Measurements from ENCODE around the gene MYO16.

MYO16 gene

DNA sequence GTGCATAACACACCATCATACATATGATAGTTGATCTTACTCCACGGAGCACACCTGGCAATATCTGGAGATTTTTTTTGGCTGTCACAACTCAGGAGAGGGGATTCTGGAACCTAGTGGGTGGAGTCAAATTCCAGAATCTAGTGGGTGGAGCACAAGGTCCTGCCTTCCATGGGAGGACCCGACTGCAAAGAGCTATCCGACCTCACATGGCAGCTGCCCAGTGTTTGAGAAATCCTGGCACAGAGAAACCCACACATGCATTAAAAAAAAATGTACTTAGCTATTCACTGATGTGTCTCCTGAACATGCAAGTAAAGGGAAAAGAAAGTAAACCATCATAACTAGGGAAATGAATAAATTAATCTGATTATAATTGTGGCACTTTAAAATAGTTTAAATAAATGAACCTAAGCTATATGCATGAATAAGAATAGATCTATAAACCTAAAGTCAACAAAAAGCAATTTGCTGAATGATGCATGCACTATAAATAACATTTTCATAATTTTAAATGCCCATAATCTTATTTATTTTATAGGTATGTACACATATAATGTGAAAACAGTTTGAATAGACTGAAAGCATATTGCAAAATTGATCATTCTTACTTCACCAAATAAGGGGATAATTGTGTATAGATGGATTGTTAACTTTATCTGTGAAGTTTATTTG is 300.3 kb downstream of the MYO16 start:
- no peak for DNase-seq (ENCODE audit: low read depth, low spot score)

DNA sequence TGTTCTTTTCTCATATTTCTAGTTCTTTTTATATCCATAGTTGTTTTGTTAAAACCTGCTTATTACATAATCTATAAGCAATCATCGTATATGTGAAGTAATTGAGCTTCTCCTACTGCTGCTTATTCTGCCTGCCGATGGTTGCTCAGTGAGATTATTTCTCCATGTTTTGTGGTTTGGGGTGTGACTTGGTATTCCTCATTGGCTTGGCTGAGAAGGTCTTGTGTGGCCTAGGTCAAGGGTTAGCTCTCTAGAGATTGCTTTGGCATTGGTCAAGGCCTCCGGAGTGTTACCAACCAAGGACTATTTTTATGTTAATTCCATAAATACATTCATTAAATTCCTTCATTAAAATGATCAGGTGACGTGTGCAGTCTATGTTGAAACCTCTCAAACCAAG is 302.8 kb downstream of the MYO16 start:
- no peak for DNase-seq (ENCODE audit: low read depth, low spot score)

DNA sequence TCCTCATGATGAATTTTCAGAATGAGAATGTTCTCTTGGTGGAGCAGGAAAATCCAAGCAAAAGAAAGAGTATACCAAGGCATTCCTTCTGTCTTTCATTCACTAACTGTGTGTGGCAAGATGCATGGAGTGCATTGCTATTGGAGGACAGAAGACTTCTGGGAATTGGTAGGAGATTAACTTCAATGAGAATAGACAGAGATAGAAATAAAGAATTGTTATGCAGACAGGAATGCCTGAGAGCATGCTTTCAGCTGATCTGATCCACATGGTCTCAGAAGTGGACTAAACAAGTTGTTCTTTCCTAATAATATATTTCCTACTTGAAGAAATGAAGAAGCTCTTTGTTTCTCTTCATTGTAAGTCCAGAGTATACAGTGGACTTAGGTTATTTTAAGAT is 303.6 kb downstream of the MYO16 start:
- no peak for DNase-seq (ENCODE audit: low read depth, low spot score)

DNA sequence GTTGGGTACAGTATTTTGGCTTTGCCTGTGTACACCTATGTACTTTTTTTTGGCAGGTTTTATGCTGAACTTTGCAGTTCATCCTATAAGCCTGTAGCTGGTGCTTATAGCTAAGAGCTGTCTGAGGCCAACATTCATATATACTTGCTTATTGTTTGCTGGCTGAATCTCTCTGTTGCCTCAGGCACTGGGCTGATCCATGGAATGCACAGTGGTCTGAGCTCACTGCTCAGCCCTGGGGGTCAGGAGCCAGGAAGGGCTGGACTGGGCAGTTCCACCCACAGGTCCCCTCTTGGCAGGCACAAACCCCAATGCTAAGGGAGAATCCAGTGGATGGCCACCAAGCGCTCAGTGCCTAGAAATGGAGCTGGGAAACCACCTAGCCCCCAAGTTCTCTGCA is 308.7 kb downstream of the MYO16 start:
- no peak for DNase-seq (ENCODE audit: low read depth, low spot score)

DNA sequence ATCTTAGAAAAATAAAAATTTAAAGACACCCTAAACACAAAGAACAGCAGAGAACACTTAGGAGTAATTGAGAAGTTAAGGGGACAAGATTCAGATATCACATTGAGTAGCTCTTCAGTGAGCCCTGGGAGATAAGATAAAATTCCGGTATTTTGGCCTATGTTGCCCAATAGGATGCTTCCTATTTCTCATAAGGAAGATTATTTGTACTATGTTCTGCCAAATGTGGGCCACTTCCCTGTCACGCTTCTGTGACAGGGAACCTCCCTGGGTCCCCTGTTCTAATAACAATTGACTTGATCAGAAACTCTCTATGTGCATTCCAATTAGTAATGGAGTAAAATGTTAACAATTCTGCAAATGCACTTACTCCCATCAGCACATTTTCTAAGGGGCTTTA is 310.7 kb downstream of the MYO16 start:
- DNase-seq (ENCODE audit: low read depth, low spot score): no peak

DNA sequence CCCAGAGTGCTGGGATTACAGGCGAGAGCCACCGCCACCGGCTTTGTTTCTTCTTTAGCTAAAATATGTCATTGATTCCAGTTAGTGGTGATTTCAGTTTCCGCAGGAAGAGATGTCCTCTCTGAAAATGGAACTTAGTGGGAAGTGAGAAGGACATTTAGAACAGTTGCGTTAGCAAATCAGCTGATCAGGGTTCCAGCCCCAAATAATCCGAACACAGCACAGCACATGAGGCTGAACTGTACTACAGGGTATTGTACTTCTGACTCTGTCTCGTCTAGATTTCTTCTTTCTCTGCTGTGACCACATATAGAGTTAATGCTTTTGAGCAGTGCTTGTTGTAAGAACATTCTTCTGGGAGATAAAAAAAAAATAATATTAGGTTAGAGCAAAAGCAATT is 314.4 kb downstream of the MYO16 start:
- DNase-seq (ENCODE audit: low read depth, low spot score): no peak

DNA sequence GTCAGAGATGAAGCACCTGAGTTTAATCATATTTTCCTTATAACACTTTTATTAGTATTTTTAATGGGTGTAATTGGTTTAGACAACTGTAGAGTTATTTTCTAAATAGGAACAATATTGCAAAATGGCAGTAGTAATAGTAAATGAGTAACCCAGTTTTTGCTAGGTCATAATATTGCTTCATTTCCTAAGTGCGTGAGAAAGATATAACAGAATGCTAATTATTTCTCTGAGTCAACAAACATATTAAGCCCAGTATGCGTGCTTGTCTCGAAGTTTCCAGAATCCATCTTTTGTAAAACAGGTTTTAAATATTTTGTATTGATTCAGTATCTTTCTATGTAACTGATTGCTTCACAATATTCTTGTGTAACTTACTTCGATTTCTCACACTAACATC is 315.3 kb downstream of the MYO16 start:
- no peak for DNase-seq (ENCODE audit: low read depth, low spot score)

DNA sequence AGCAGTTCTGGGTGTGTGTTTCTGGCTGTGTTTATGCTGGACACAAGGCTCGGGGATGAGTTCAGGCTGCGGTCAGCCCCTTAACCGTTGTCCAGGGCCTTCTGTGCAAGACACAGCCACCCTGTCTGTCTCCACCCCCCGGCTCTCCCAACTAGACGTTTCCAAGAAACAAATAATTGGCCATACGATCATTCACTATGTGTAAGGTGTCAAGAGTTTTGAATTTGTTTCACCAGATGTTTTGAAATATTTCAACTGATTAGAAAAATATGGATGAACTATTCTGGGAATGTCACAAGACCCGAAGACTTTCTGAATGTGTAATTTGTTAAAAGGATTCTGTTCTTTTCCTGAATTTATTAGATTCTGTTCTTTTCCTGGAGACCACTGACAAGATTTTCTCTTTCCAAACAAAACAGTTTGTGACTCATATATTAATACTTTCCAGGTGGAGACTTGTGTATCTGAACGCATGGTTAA is 318.2 kb downstream of the MYO16 start:
- no peak for DNase-seq (ENCODE audit: low read depth, low spot score)

DNA sequence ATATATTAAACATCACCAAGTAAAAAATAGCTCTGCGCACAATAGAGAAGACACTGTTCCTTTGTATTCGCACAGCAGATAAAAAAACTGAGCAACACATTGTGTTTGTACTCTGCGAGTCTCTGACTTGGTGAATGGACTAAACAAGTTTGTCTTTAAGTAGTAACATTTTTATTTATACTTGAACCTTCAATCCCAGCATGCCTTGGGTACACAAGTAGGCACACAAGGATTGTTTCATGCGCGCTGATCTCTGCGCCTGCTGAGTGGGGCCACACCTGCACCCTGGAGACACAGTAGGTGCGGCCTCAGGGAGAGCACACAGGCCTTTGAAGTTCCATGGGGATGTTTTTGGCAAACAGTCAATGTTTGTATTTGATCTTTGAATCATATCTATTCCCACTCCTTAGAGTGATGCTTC is 318.9 kb downstream of the MYO16 start:
- DNase-seq (ENCODE audit: low read depth, low spot score): no peak

DNA sequence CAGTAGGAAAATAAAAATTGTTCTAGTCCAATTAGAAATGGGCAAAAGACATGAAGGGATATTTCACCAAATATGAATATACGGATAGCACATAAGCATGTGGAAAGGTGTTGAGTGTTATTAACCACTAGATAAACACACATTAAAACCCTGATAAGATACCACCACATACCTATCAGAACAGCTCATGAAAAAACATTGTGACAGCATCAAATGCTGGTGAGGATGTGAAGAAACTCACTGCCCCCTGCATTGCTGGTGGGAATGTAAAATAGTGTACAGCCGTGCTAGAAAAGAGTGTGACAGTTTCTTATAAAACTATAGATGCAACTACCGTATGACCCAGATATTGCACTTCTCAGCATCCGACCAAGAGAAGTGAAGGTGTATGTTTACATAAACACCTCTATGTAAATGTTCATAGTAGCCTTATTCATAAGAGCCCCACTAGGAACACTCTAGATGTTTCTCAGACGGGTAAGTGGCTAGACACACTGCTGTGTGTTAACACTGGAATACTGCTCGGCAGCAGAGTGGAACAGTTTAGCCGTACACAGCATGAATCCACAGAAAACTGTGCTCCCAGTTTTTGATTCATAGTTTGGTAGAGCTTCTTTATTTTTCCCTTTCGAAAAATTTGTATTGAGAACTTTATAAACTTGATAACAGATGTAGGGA is 321.1 kb downstream of the MYO16 start:
- no peak for DNase-seq (ENCODE audit: low read depth, low spot score)

DNA sequence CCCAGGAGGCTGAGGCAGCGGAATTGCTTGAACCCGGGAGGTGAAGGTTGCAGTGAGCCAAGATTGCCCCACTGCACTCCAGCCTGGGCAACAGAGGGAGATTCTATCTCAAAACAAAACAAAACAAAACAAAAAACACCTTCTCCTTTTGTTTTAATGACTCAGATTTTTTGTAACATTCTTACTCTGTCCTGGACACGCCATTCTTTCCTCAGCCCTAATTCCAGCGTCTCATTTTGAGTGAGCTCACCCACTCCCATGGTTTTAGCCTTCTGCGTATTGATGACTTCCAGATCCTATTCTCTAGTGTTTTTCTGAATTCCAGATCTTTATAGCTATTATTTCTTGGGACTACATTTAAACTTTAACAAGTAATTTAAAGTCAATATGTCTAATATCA is 326.3 kb downstream of the MYO16 start:
- no peak for DNase-seq (ENCODE audit: low read depth, low spot score)

DNA sequence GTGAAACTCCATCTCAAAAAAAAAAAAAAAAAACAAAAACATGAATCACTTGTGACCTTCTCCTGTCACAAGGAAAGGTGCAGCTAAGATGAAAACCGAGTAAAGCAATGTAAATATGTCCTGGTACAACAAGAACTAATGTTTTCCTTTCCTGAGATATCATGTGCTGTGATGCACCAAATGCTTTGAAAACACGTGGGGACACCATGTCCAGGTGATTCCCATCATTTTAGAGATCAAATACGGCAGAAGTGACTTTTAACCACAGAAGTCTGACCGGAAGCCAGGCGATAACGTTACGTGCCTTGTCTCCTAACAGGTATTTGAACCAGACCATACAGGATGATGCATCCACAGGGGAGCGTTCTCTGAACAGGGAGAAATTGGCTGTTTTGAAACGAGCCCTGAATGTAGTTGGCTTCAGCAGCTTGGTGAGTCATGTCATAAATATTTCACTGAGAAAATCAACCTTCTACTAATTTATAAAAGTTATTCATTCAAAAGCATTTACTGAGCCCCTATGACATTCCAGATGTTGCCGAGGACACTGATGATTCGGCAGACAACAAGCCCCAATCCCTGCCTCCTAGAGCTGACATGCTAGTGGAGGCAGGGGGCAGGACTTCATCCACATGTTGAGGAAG is 328.1 kb downstream of the MYO16 start:
- no peak for DNase-seq (ENCODE audit: low read depth, low spot score)

DNA sequence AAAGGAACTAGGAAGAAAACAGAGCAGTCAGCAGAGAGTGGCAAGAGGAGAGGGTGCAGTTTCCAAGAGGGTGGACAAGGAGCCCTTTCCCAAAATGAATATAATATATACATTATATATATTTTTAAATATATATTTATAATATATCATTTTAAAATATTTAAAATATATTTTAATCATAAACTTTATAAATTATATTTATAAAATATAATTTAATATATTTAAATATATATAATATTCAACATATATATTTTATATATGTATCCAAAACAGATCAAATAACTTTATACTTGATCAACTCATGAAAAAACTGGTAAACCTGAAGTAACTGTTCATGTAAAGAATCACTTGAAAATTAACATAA is 328.6 kb downstream of the MYO16 start:
- no peak for DNase-seq (ENCODE audit: low read depth, low spot score)

DNA sequence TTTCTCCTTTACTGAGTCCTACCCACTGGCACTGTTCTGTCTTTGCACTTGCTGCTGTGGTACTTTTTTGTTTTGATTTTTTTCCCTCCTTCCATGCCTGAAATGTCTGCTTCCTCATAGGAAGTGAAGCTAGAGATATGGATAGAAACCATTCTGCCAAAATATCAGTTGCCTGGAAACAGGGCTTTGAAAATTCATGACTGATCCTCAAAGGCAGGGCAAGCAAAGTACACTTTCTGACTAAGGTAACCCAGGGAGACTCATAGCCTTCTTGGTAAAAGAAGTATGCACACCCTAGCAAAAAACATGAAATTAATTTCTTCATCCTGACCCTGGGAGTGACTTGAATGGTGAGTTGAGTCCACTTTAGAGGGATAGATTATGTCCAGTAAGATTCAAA is 329.8 kb downstream of the MYO16 start:
- no peak for DNase-seq (ENCODE audit: low read depth, low spot score)

DNA sequence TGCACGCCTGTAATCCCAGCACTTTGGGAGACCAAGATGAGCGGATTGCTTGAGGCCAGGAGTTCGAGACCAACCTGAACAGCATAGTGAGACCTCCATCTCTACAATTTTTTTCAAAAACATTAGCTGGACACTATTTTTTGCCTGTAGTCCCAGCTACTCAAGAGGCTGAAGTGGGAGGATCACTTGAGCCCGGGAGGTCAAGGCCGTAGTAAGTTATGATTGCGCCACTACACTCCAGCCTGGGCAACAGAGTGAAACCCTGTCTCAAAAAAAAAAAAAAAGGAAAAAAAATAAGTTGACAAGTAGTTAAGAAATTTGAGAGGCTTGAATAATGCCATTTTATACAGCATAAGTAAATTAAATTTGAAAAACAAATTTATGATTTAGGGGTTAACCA is 330.6 kb downstream of the MYO16 start:
- no peak for DNase-seq (ENCODE audit: low read depth, low spot score)

DNA sequence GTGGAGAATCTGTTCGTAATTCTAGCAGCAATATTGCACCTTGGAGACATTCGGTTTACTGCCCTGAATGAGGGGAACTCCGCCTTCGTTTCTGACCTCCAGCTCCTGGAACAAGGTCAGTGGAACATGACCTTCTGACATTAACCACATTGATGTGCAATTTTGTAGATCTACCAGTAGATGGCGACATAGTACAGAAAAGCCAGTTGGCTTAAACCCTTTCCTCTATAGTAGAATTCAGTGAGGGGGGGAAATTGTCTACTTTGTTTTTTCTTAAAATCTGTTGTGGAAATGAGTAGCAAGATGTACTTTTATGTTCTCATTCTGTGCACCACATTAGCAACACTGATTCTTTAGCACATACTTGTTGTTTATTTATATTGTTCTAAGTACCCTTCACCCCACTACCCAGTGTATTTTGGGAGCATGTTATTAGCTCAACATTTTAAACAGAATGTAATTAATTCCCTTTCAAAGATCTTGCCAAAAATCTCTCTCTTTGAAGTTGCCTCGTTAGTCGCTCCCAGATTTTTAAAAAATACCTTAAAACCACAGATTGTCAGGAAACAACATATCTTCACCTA is 332.2 kb downstream of the MYO16 start:
- DNase-seq (ENCODE audit: low read depth, low spot score): no peak

DNA sequence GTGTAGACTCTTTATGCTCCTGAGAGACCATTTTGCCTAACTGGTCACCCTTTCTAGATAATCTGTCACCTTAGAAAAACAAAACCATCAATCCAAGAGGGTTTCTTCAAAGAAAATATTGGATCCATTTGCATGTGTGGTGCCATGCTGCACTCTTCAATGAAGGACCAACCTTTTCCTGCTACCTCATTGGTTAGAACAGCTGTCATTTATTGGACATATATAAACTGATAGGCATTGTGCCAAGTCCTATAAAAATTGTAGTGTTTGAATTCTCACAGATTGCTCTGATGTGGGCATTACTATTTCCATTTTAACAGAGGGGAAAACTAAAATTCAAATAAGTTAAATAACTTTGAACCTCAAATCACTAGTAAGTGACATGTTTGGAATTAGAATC is 333.2 kb downstream of the MYO16 start:
- no peak for DNase-seq (ENCODE audit: low read depth, low spot score)

DNA sequence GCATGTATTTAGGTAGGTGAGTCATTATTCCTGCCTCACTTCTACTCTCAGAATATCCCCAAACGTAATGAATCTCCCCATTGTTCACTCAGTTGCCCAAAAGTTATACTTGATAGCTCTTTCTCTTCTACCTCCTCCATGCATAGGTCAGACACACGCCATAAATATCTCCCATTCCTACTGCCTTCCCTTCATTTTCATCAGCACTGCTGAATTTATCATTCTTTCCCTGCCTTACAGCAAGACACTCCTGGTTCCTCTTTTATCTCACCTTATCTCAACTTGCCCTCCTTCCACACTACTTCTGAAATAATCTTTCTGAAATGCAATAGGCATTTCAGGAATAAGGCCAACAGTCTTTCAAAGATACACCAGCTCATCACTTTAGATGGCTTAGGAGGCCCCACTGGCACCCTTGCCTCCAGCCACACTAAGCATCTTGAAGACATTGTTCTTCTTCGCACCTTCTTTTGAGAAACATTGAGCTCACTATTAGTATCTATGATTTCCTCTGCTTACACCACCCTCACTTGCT is 333.9 kb downstream of the MYO16 start:
- DNase-seq (ENCODE audit: low read depth, low spot score): no peak

DNA sequence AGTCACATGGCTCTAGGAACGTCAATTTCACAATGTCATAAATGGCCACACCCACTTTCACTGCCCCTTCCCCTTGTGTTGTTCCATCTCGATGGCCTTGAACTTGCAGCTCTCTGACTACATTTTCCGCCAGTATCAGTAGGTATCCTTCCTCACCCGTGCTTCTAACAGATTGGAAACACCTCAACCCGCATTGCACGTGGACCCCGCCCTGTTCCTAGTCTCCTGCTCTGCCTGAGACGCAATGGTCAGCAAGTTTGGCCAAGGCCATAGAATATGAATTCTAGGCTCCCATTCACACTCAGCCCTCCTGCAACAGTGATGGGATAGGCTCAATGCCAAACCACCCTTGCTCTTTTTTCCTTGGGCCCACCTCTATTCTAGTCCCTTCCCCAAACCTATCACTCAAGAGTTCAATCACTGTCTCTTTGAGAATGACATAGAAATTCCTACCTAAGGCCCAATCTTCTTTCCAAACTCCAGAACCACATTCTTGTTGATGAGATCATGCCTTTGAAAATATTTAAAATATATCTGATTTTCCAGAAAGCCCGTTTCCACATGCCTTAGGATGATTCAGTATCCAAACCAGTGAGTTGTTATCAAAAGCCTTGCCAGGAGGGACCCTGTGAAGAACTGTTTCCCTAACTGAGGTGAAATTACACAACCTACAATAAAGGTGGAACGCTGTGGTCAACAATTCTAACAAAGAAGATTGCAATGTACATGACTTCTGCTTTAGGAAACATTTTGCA is 334.6 kb downstream of the MYO16 start:
- no peak for DNase-seq (ENCODE audit: low read depth, low spot score)

DNA sequence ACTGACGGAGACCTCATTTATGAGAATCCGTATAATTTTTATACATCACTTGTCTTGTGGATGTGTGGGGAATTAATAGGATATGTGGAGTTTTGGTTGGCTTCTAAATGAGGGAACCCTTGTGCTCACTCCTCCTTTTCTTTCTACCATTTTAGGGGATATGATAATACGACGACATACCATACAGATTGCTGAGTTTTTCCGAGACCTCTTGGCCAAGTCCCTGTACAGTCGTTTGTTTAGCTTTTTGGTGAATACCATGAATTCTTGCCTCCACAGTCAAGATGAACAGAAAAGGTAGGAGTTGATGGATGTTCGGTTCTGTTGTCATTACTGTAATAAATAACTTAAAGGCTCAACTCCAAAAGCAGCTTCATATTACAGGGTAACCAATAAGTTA is 335.2 kb downstream of the MYO16 start:
- DNase-seq (ENCODE audit: low read depth, low spot score): no peak

DNA sequence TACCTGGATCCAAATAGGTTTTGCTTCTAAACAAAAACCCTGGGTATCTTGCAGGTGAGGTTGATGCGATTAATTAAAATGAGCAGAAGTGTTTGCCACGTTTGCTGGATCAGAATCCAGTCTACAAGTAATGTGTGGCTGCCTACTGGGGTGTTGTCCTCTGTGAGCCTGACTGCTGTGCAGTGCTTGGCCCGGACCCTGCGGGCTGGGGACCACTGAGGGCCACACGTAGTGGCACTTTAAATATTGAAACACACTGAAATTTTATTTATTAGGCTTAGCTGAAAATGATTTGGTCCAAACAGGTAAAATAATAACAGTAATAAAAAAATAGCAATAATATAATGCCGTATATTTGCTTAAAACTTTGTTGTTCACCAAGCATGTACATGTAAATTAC is 338.0 kb downstream of the MYO16 start:
- no peak for DNase-seq (ENCODE audit: low read depth, low spot score)

DNA sequence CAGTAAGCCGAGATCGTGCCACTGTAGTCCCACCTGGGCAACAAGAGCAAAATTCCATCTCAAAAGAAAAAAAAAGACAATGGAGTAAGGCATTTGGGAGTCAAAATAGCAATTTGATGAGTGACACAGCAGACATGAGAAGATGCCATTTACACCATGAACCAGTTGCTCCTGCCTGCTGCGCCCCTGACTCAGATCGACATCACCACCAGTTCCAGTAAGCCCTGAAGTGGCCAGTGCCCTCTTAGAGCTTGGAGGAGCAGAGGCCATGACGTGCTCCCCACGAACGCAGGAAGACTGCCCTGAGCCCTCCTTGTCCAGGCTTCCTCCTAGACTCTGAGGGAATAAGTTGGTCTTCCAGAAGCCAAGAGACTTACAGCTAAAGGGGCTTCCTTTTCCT is 339.2 kb downstream of the MYO16 start:
- no peak for DNase-seq (ENCODE audit: low read depth, low spot score)
